Endothelial cell of umbilical vein (primary cell): ENCODE results near the gene LMNA. TPM values are rescaled to one million over a fixed set of nuclear protein-coding genes. Genes with fewer than 3 reads are reported as not detected.
A peak's percentile ranks its signal among the peaks of the same experiment; 100 is the strongest.

Source experiments
- BruUV-seq: library from RNA; stranded (reverse); fragments of 400-500 nt; replicated peaks from 2 replicates; lab custom pipeline; 2021; lab: Mats Ljungman, UMichigan
- CTCF ChIA-PET: fragments of 300-600, 350-600 bp; sonication (Branson Sonifier 250); formaldehyde crosslinking; loops from one replicate; lab custom pipeline; 2021; ENCODE audit warnings: antibody characterized with exemption, inconsistent platforms; lab: Charles Lee
- POLR2A ChIA-PET: fragments of 300-600, 350-600 bp; sonication (Branson Sonifier 250); formaldehyde crosslinking; loops from one replicate; lab custom pipeline; 2021; ENCODE audit warnings: antibody characterized with exemption, inconsistent platforms; lab: Charles Lee
- DNase-seq: peaks from one replicate; pipeline ENCODE4 v3.0.0-alpha.2; 2011; ENCODE audit warnings: low read depth, low spot score
- FAIRE-seq: peaks from 2 replicates; lab custom pipeline; 2011; peaks lifted over from hg19 to GRCh38; lab: Jason Lieb, UNC
- H2AFZ ChIP-seq: 2 replicates; pipeline ENCODE4 v1.6.0; 2012; ENCODE audit warnings: low read depth, low read length, control low read depth, inconsistent platforms
- H3K27ac ChIP-seq: 2 replicates; pipeline ENCODE4 v1.5.1; 2011; ENCODE audit warnings: low read depth, mild to moderate bottlenecking, control low read depth, low read length, moderate library complexity; ENCODE audit not compliant: insufficient read depth
- H3K27me3 ChIP-seq, 2 experiments: 2 replicates each; pipeline versions ENCODE4 v1.6.0 to v1.6.1; 2011; ENCODE audit warnings: low read length in 2 of 2, mixed read lengths in 1 of 2; ENCODE audit not compliant: control insufficient read depth in 2 of 2, insufficient read depth in 2 of 2
- H3K36me3 ChIP-seq, 2 experiments: 2 replicates in 1 of 2; 3 replicates in 1 of 2; pipeline ENCODE4 v1.5.1; 2011; ENCODE audit warnings: low read length in 2 of 2, mild to moderate bottlenecking in 1 of 2, moderate library complexity in 1 of 2; ENCODE audit not compliant: control insufficient read depth in 2 of 2, insufficient read depth in 2 of 2; ENCODE audit errors: extremely low read depth in 1 of 2
- H3K4me1 ChIP-seq: 3 replicates; pipeline ENCODE4 v1.5.1; 2011; ENCODE audit warnings: mild to moderate bottlenecking, low read length; ENCODE audit not compliant: control insufficient read depth, insufficient read depth; ENCODE audit errors: extremely low read depth
- H3K4me2 ChIP-seq: 2 replicates; pipeline ENCODE4 v1.6.1; 2011; ENCODE audit warnings: low read length, control low read depth, mixed read lengths; ENCODE audit not compliant: insufficient read depth
- H3K4me3 ChIP-seq, 3 experiments: fragments of 200-600 bp in 1 of 3; sonication (generic), shearing (Covaris generic) in 1 of 3; replicated peaks in 1 of 3; 2 replicates each; pipeline ENCODE4 v1.5.1; 2011 to 2016; ENCODE audit warnings: control low read depth in 3 of 3, low read length in 3 of 3, mild to moderate bottlenecking in 2 of 3, inconsistent platforms in 1 of 3, low read depth in 1 of 3, moderate library complexity in 1 of 3; ENCODE audit not compliant: insufficient read depth in 1 of 3
- H3K79me2 ChIP-seq: 2 replicates; pipeline ENCODE4 v1.6.0; 2012; ENCODE audit warnings: low read length, inconsistent platforms; ENCODE audit not compliant: control insufficient read depth, insufficient read depth
- H3K9ac ChIP-seq: replicated peaks from 2 replicates; pipeline ENCODE3; 2011; ENCODE audit warnings: low read length, control low read depth; ENCODE audit not compliant: insufficient read depth; ENCODE audit errors: extremely low read depth
- H3K9me1 ChIP-seq: replicated peaks from 3 replicates; pipeline ENCODE4 v1.6.0; 2011; ENCODE audit warnings: mild to moderate bottlenecking, low read length; ENCODE audit not compliant: control insufficient read depth, insufficient read depth; ENCODE audit errors: extremely low read depth
- H3K9me3 ChIP-seq: replicated peaks from 2 replicates; pipeline ENCODE4 v1.5.1; 2012; ENCODE audit warnings: low read length, inconsistent platforms; ENCODE audit not compliant: control insufficient read depth, insufficient read depth
- H4K20me1 ChIP-seq: replicated peaks from 2 replicates; pipeline ENCODE3; 2011; ENCODE audit warnings: mild to moderate bottlenecking, low read length; ENCODE audit not compliant: control insufficient read depth, insufficient read depth; ENCODE audit errors: extremely low read depth
- CTCF ChIP-seq, 2 donors: IDR thresholded peaks; 1 replicate in 1 of 2; 2 replicates in 1 of 2; pipeline ENCODE4 v1.5.1; 2011; ENCODE audit warnings: low read length in 2 of 2, mild to moderate bottlenecking in 2 of 2, moderate library complexity in 2 of 2, control low read depth in 1 of 2, inconsistent platforms in 1 of 2, low read depth in 1 of 2; ENCODE audit not compliant: insufficient read depth in 1 of 2; ENCODE audit errors: extremely low read depth in 1 of 2
- EZH2 ChIP-seq: IDR thresholded peaks from 2 replicates; pipeline ENCODE4 v1.6.1; 2012; ENCODE audit warnings: borderline replicate concordance, low read depth, mild to moderate bottlenecking, moderate library complexity, low read length, inconsistent platforms; ENCODE audit not compliant: severe bottlenecking
- FOS ChIP-seq: IDR thresholded peaks from 2 replicates; pipeline ENCODE4 v1.6.1; 2011; ENCODE audit warnings: mild to moderate bottlenecking, low read length, moderate library complexity, borderline replicate concordance; ENCODE audit not compliant: insufficient read depth
- GATA2 ChIP-seq: IDR thresholded peaks from 2 replicates; pipeline ENCODE4 v1.7.0; 2011; ENCODE audit warnings: low read depth, mild to moderate bottlenecking, moderate library complexity, mixed read lengths, low read length; ENCODE audit not compliant: insufficient read length, insufficient read depth
- JUN ChIP-seq: IDR thresholded peaks from 2 replicates; pipeline ENCODE4 v1.6.1; 2011; ENCODE audit warnings: borderline replicate concordance, low read depth; ENCODE audit not compliant: insufficient read length, insufficient read depth
- MAX ChIP-seq: IDR thresholded peaks from 2 replicates; pipeline ENCODE4 v1.6.1; 2011; ENCODE audit not compliant: insufficient read depth, insufficient read length
- MYC ChIP-seq: IDR thresholded peaks from one replicate; pipeline ENCODE4 v1.6.1; 2011; ENCODE audit warnings: mild to moderate bottlenecking, low read depth, low read length
- POLR2A ChIP-seq: IDR thresholded peaks from 2 replicates; pipeline ENCODE4 v1.6.1; 2012; ENCODE audit warnings: low read depth, mild to moderate bottlenecking, control low read depth, low read length
- POLR2AphosphoS5 ChIP-seq: IDR thresholded peaks from 2 replicates; pipeline ENCODE4 v1.6.1; 2012; ENCODE audit warnings: low read depth, mild to moderate bottlenecking, control low read depth, low read length, moderate library complexity; ENCODE audit not compliant: insufficient read depth
- dilution Hi-C: fragments of 300-500 bp; cut with MboI; formaldehyde crosslinking; loops from one replicate; pipeline ENCODE4 v1.15.0; 2019; ENCODE audit warnings: low sequenced_read_pairs; ENCODE audit not compliant: extremely low pct_ligation_motif_present
- intact Hi-C: fragments of 100-400 bp; cut with micrococcal nuclease; formaldehyde crosslinking; loops from one replicate; pipeline ENCODE4 v1.10.0; 2022
- polyA plus RNA-seq, 4 experiments: library from polyadenylated mRNA; depleted of rRNA in 3 of 4; stranded (reverse) in 3 of 4; unstranded in 1 of 4; fragments of >200 nt; gene quantifications; 2 replicates each; pipeline versions ENCODE4 v1.2.1 to v1.2.3, GENCODE V29; 2011 to 2012; ENCODE audit warnings: missing spikeins in 1 of 4
- total RNA-seq: library from RNA; stranded (reverse); gene quantifications from 2 replicates; pipeline ENCODE4 v1.2.3, GENCODE V29; 2021

LMNA gene
- total and polyA plus RNA-seq, 2 donors (not counting 3 experiments of a cell fraction or from before 2014, with no cell fraction given): 371 to 742 TPM

- no peaks in the 10 kb centered on the region for H4K20me1 ChIP-seq
- H3K9ac ChIP-seq: no peak overlapping the region
- BruUV-seq: no TSS peak
- H3K27ac ChIP-seq: no peak overlapping the region
- dilution Hi-C loops: no loop called here
- no peaks in the 10 kb centered on the region for H3K27me3 ChIP-seq
- no peak overlapping the region for H3K4me3 ChIP-seq
- no peaks in the 10 kb centered on the region for H3K36me3 ChIP-seq
- H3K9me1 ChIP-seq: no peaks in the 10 kb centered on the region
- no peak overlapping the region for H3K4me2 ChIP-seq
- intact Hi-C loops: no loop called here
- H3K4me1 ChIP-seq: peaks cover 20% of the 10 kb centered on the region
- DNase-seq (no peak), FAIRE-seq (no peak)
- no peaks in the 10 kb centered on the region for H3K79me2 ChIP-seq
- TF ChIP-seq CTCF (IDR thresholded peaks at IDR 0.05; ENCODE audit: extremely low read depth in 1 of 2, insufficient read depth in 1 of 2, low read depth in 1 of 2, low read length in 2 of 2) (no peak), MYC (no peak)
- H3K9me3 ChIP-seq: no peaks in the 10 kb centered on the region
- ChIA-PET POLR2A (interaction anchor here (0.7 kb wide), 2 partner anchors 118 to 122 kb away, joined by 3 to 7 read pairs; no protein-coding TSS in a partner anchor), CTCF (interaction anchor here (0.6 to 2.1 kb wide), 4 partner anchors 19 to 61 kb away, joined by 3 to 15 read pairs (median 6); partner anchors contain the start of gene PMF1)
- H2AFZ ChIP-seq: no peak overlapping the region
These were observed 49.8 kb downstream of the LMNA start for GRCh38 chr1:156164125-156164831.

- Histone ChIP-seq H4K20me1 (no peaks in the 10 kb centered on the region), H3K36me3 (no peaks in the 10 kb centered on the region), H3K27me3 (no peaks in the 10 kb centered on the region), H3K4me2 (no peak overlapping the region), H3K9me1 (no peaks in the 10 kb centered on the region), H3K4me1 (peaks cover 16% of the 10 kb centered on the region), H3K27ac (no peak overlapping the region), H3K9ac (no peak overlapping the region), H3K4me3 (no peak overlapping the region), H3K9me3 (no peaks in the 10 kb centered on the region), H3K79me2 (no peaks in the 10 kb centered on the region), H2AFZ (no peak overlapping the region)
- CTCF ChIA-PET: interaction anchor here (1.4 to 2.1 kb wide), 2 partner anchors 19 to 60 kb away, joined by 8 to 15 read pairs; no protein-coding TSS in a partner anchor
- dilution Hi-C loops: no loop called here
- TF ChIP-seq EZH2 (no peak), FOS (no peak), POLR2AphosphoS5 (no peak), POLR2A (no peak), MYC (no peak), CTCF (IDR thresholded peaks at IDR 0.05; ENCODE audit: extremely low read depth in 1 of 2, insufficient read depth in 1 of 2, low read depth in 1 of 2, low read length in 2 of 2) (no peak), MAX (no peak), GATA2 (no peak), JUN (no peak)
- POLR2A ChIA-PET: no interaction called here
- DNase-seq (no peak), FAIRE-seq (peak; percentile 49)
- no TSS peak for BruUV-seq
- intact Hi-C loops: no loop called here
These were observed 50.6 kb downstream of the LMNA start for GRCh38 chr1:156165083-156165482.
